Measurements from ENCODE around the gene GDF10.

- TF ChIP-seq EZH2 (IDR thresholded peaks at IDR 0.05; ENCODE audit: borderline replicate concordance) (no peak), EZH2phosphoT487 (IDR thresholded peaks at IDR 0.05; ENCODE audit: low read depth, severe bottlenecking, unreplicated experiment) (no peak)
- TF ChIP-seq, protein P1, sequence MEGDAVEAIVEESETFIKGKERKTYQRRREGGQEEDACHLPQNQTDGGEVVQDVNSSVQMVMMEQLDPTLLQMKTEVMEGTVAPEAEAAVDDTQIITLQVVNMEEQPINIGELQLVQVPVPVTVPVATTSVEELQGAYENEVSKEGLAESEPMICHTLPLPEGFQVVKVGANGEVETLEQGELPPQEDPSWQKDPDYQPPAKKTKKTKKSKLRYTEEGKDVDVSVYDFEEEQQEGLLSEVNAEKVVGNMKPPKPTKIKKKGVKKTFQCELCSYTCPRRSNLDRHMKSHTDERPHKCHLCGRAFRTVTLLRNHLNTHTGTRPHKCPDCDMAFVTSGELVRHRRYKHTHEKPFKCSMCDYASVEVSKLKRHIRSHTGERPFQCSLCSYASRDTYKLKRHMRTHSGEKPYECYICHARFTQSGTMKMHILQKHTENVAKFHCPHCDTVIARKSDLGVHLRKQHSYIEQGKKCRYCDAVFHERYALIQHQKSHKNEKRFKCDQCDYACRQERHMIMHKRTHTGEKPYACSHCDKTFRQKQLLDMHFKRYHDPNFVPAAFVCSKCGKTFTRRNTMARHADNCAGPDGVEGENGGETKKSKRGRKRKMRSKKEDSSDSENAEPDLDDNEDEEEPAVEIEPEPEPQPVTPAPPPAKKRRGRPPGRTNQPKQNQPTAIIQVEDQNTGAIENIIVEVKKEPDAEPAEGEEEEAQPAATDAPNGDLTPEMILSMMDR (IDR thresholded peaks at IDR 0.05; ENCODE audit: poor library complexity) = no peak
These were observed 49.5 kb downstream of the GDF10 start for GRCh38 chr10:47349516-47349915.
